ENCODE measurements around the gene DNAAF1.

GRCh38 chr16:84138824-84139627 lies 6.1 kb upstream of the DNAAF1 start:
- TF ChIP-seq CTCF (IDR thresholded peaks at IDR 0.05; ENCODE audit: borderline replicate concordance, extremely low read depth, low read length, poor library complexity, severe bottlenecking) (no peak), EZH2 (IDR thresholded peaks at IDR 0.05; ENCODE audit: borderline replicate concordance, low read depth, low read length, severe bottlenecking) (no peak)
